ENCODE results near the gene LIG1. TPM values are rescaled to one million over a fixed set of nuclear protein-coding genes. Genes with fewer than 3 reads are reported as not detected.

LIG1 gene
- total and polyA plus RNA-seq, 9 of the 15 experiments (the other 6 are each of a cell fraction or from before 2014, with no cell fraction given), result 9.6 to 114 (median 71.1) TPM

GRCh38 chr19:48169939-48170803 lies at the start of gene LIG1, which contains the start of gene ZSWIM9 (continued):
- TF ChIP-seq BDP1 (IDR thresholded peaks at IDR 0.05; ENCODE audit: insufficient read depth, insufficient read length) (no peak), SNRNP70 (optimal IDR thresholded peaks at IDR 0.05; ENCODE audit: low read depth, low read length) (no peak), U2AF1 (optimal IDR thresholded peaks at IDR 0.05; ENCODE audit: low read depth, low read length) (no peak), HCFC1 (IDR thresholded peaks at IDR 0.05; ENCODE audit: low read depth, low read length) (peak; percentile 87), RBM25 (IDR thresholded peaks at IDR 0.05; ENCODE audit: low read depth, low read length, severe bottlenecking) (no peak), PHTF2 (CRISPR knock-in tag; IDR thresholded peaks at IDR 0.05) (no peak), ZBTB7A (IDR thresholded peaks at IDR 0.05; ENCODE audit: borderline replicate concordance, control insufficient read depth, low read depth, low read length) (no peak), ZBTB40 (IDR thresholded peaks at IDR 0.05) (peak; percentile 71), ZBTB40 (CRISPR knock-in tag; IDR thresholded peaks at IDR 0.05) (no peak), DIDO1 (tag; IDR thresholded peaks at IDR 0.05; ENCODE audit: low read depth) (peak; percentile 67; the same call in 1 of the 2 replicates), ZBTB9 (CRISPR knock-in tag; IDR thresholded peaks at IDR 0.05) (peak; percentile 75; the same call in 1 of the 2 replicates), ELF1 (tag; IDR thresholded peaks at IDR 0.05) (peak; percentile 3; the same call in 1 of the 2 replicates), TARDBP (IDR thresholded peaks at IDR 0.05) (no peak), CBX2 (IDR thresholded peaks at IDR 0.05; ENCODE audit: insufficient read depth, low read length, poor library complexity, severe bottlenecking) (no peak), BCL6 (CRISPR knock-in tag; IDR thresholded peaks at IDR 0.05) (no peak; the same call in 1 of the 2 replicates), ZNF212 (CRISPR knock-in tag; IDR thresholded peaks at IDR 0.05) (no peak), TRIM28 (IDR thresholded peaks at IDR 0.05) (peak; percentile 61), CREBBP (IDR thresholded peaks at IDR 0.05; ENCODE audit: low read depth, low read length) (no peak)

Measured in K562 (cell line).